Subcutaneous adipose tissue (tissue), 4 donors: ENCODE results near the gene INTS15. TPM values are rescaled to one million over a fixed set of nuclear protein-coding genes. Genes with fewer than 3 reads are reported as not detected.

ENCODE experiments used
- CTCF ChIP-seq: fragments of 450-650 bp; IDR thresholded peaks from one replicate; pipeline ENCODE4 v1.5.1; 2016; ENCODE audit warnings: low read depth, mild to moderate bottlenecking, control low read depth, antibody characterized with exemption, moderate library complexity
- total RNA-seq, 4 donors: library from RNA; depleted of rRNA; stranded (reverse); fragments of >200 nt; gene quantifications; one replicate each; pipeline ENCODE4 v1.1.0, GENCODE V29; 2016

The INTS15 gene
- total RNA-seq, 4 donors from 2014 or later: 13.3 to 42.0 (median 23.3) TPM

- no peak for TF ChIP-seq CTCF
Measured at GRCh38 chr7:6615723-6616555, 26.1 kb downstream of the INTS15 start.

- TF ChIP-seq CTCF: no peak
Measured at GRCh38 chr7:6616854-6617643, 27.2 kb downstream of the INTS15 start.

GRCh38 chr7:6618621-6619020 is 28.8 kb downstream of the INTS15 start:
- no peak for TF ChIP-seq CTCF

- no peak for TF ChIP-seq CTCF
Measured at GRCh38 chr7:6619961-6620360, 30.1 kb downstream of the INTS15 start.

GRCh38 chr7:6621195-6622133 is 31.6 kb downstream of the INTS15 start:
- no peak for TF ChIP-seq CTCF

- no peak for TF ChIP-seq CTCF
Measured at GRCh38 chr7:6622134-6622710, 32.4 kb downstream of the INTS15 start.
